MG63 (cell line): Measurements from ENCODE around the gene SPATA1. TPM values are rescaled to one million over a fixed set of nuclear protein-coding genes. Genes with fewer than 3 reads are reported as not detected.
A peak's percentile ranks its signal among the peaks of the same experiment; 100 is the strongest.

Experiments
- DNase-seq: peaks from one replicate; pipeline ENCODE4 v3.0.0-alpha.2; 2020
- H3K27me3 ChIP-seq: fragments of 250-450 bp; sonication (Bioruptor Pico); 2 replicates; pipeline ENCODE4 v1.5.1; 2020; ENCODE audit warnings: mild to moderate bottlenecking, moderate library complexity
- H3K36me3 ChIP-seq: fragments of 250-450 bp; sonication (Bioruptor Pico); 2 replicates; pipeline ENCODE4 v1.5.1; 2020; ENCODE audit warnings: mild to moderate bottlenecking, moderate library complexity
- H3K4me3 ChIP-seq: fragments of 250-450 bp; sonication (Bioruptor Pico); 2 replicates; pipeline ENCODE4 v1.5.1; 2020; ENCODE audit warnings: mild to moderate bottlenecking, moderate library complexity
- H3K9me3 ChIP-seq: fragments of 250-450 bp; sonication (Bioruptor Pico); 2 replicates; pipeline ENCODE4 v1.5.1; 2020; ENCODE audit warnings: mild to moderate bottlenecking, moderate library complexity
- total RNA-seq: library from RNA; depleted of rRNA; stranded (reverse); fragments of >200 nt; shearing (Covaris generic); gene quantifications from 2 replicates; pipeline ENCODE4 v1.2.3, GENCODE V29; 2014; ENCODE audit warnings: low replicate concordance; rRNA removed

The SPATA1 gene
- total RNA-seq, result not detected in 2 replicates

GRCh38 chr1:84506002-84506728, at the start of gene SPATA1, which contains the start of gene GNG5:
Gene SPATA1 (plus strand): TSS chr1:84506386. CDS start chr1:84516360, 9,974 bp downstream.
Gene GNG5 (minus strand): TSS chr1:84506581. CDS start chr1:84506091, 490 bp downstream.
- peak; percentile 99 for DNase-seq
- H3K27me3 ChIP-seq, result no peaks in the 10 kb centered on the region
- H3K4me3 ChIP-seq, result peak within 1 kb of the TSS; percentile 69
- peaks cover 33% of the 10 kb centered on the region for H3K36me3 ChIP-seq
- H3K9me3 ChIP-seq, result peaks cover 8% of the 10 kb centered on the region

GRCh38 chr1:84462118-84462517, 44.1 kb upstream of the SPATA1 start:
- Histone ChIP-seq H3K36me3 (no peaks in the 10 kb centered on the region), H3K9me3 (no peaks in the 10 kb centered on the region), H3K4me3 (no peak overlapping the region), H3K27me3 (no peaks in the 10 kb centered on the region)
- DNase-seq, result no peak

- Histone ChIP-seq H3K36me3 (no peaks in the 10 kb centered on the region), H3K9me3 (no peaks in the 10 kb centered on the region), H3K4me3 (no peak overlapping the region), H3K27me3 (no peaks in the 10 kb centered on the region)
- DNase-seq, result no peak
Measured at GRCh38 chr1:84467298-84467697, 38.9 kb upstream of the SPATA1 start.

- Histone ChIP-seq H3K9me3 (no peaks in the 10 kb centered on the region), H3K36me3 (peaks cover 4% of the 10 kb centered on the region), H3K4me3 (no peak overlapping the region), H3K27me3 (no peaks in the 10 kb centered on the region)
- DNase-seq, result no peak
Measured at GRCh38 chr1:84476225-84476624, 30.0 kb upstream of the SPATA1 start.

GRCh38 chr1:84478876-84479868, 27.0 kb upstream of the SPATA1 start, which contains the start of gene RPF1:
Gene RPF1 (plus strand): TSS chr1:84479266. CDS start chr1:84479282, 16 bp downstream.
- peaks cover 30% of the 10 kb centered on the region for H3K36me3 ChIP-seq
- H3K4me3 ChIP-seq, result peak within 1 kb of the TSS; percentile 85
- H3K27me3 ChIP-seq, result no peaks in the 10 kb centered on the region
- DNase-seq, result peak; percentile 72
- no peaks in the 10 kb centered on the region for H3K9me3 ChIP-seq

- peaks cover 34% of the 10 kb centered on the region for H3K36me3 ChIP-seq
- H3K4me3 ChIP-seq, result peak overlapping the region; percentile 85
- no peaks in the 10 kb centered on the region for H3K9me3 ChIP-seq
- no peaks in the 10 kb centered on the region for H3K27me3 ChIP-seq
- DNase-seq, result no peak
Measured at GRCh38 chr1:84479998-84480397, 26.2 kb upstream of the SPATA1 start.

GRCh38 chr1:84480650-84481049, 25.5 kb upstream of the SPATA1 start:
- no peak for DNase-seq
- Histone ChIP-seq H3K4me3 (peak overlapping the region; percentile 85), H3K36me3 (peaks cover 40% of the 10 kb centered on the region), H3K27me3 (no peaks in the 10 kb centered on the region), H3K9me3 (no peaks in the 10 kb centered on the region)

- peaks cover 44% of the 10 kb centered on the region for H3K36me3 ChIP-seq
- H3K4me3 ChIP-seq, result no peak overlapping the region
- H3K9me3 ChIP-seq, result no peaks in the 10 kb centered on the region
- DNase-seq, result no peak
- H3K27me3 ChIP-seq, result no peaks in the 10 kb centered on the region
Measured at GRCh38 chr1:84481317-84481716, 24.9 kb upstream of the SPATA1 start.

- DNase-seq, result no peak
- no peak overlapping the region for H3K4me3 ChIP-seq
- H3K27me3 ChIP-seq, result no peaks in the 10 kb centered on the region
- peaks cover 72% of the 10 kb centered on the region for H3K36me3 ChIP-seq
- H3K9me3 ChIP-seq, result no peaks in the 10 kb centered on the region
Measured at GRCh38 chr1:84488107-84488506, 18.1 kb upstream of the SPATA1 start.

- H3K36me3 ChIP-seq, result peaks cover 64% of the 10 kb centered on the region
Measured at GRCh38 chr1:84489766-84490165, 16.4 kb upstream of the SPATA1 start.

GRCh38 chr1:84492726-84493125, 13.5 kb upstream of the SPATA1 start:
- no peak for DNase-seq

More at GRCh38 chr1:84489766-84490165, 16.4 kb upstream of the SPATA1 start:
- Histone ChIP-seq H3K9me3 (no peaks in the 10 kb centered on the region), H3K27me3 (no peaks in the 10 kb centered on the region), H3K4me3 (no peak overlapping the region)
- DNase-seq, result no peak

GRCh38 chr1:84493747-84494146, 12.4 kb upstream of the SPATA1 start:
- H3K36me3 ChIP-seq, result peaks cover 83% of the 10 kb centered on the region
- DNase-seq, result no peak
- H3K9me3 ChIP-seq, result no peaks in the 10 kb centered on the region
- H3K4me3 ChIP-seq, result no peak overlapping the region
- H3K27me3 ChIP-seq, result no peaks in the 10 kb centered on the region

More at GRCh38 chr1:84492726-84493125, 13.5 kb upstream of the SPATA1 start:
- Histone ChIP-seq H3K4me3 (no peak overlapping the region), H3K27me3 (no peaks in the 10 kb centered on the region), H3K36me3 (peaks cover 79% of the 10 kb centered on the region), H3K9me3 (no peaks in the 10 kb centered on the region)

- Histone ChIP-seq H3K4me3 (no peak overlapping the region), H3K9me3 (no peaks in the 10 kb centered on the region), H3K27me3 (no peaks in the 10 kb centered on the region), H3K36me3 (peaks cover 87% of the 10 kb centered on the region)
- DNase-seq, result no peak
Measured at GRCh38 chr1:84496498-84496897, 9.7 kb upstream of the SPATA1 start.

- H3K27me3 ChIP-seq, result no peaks in the 10 kb centered on the region
- DNase-seq, result no peak
- H3K36me3 ChIP-seq, result peaks cover 82% of the 10 kb centered on the region
- H3K9me3 ChIP-seq, result no peaks in the 10 kb centered on the region
- H3K4me3 ChIP-seq, result no peak overlapping the region
Measured at GRCh38 chr1:84497631-84498275, 8.4 kb upstream of the SPATA1 start.

- peaks cover 58% of the 10 kb centered on the region for H3K36me3 ChIP-seq
Measured at GRCh38 chr1:84502927-84503326, 3.3 kb upstream of the SPATA1 start.

More at GRCh38 chr1:84502927-84503326, 3.3 kb upstream of the SPATA1 start:
- Histone ChIP-seq H3K4me3 (no peak overlapping the region), H3K27me3 (no peaks in the 10 kb centered on the region), H3K9me3 (no peaks in the 10 kb centered on the region)
- DNase-seq, result no peak
